Activated T-cell treated with anti-CD3 and anti-CD28 coated beads, Interleukin-2, amount 50 U/mL, for 48 hours (primary cell): ENCODE results near the gene KLRF1.
A peak's percentile ranks its signal among the peaks of the same experiment; 100 is the strongest.

ENCODE experiments used
- DNase-seq, 2 experiments: peaks; one replicate each; pipeline ENCODE4 v3.0.0-alpha.2; 2020

Gene KLRF1

GRCh38 chr12:9809866-9810265 is 17.4 kb upstream of the KLRF1 start:
- no peak for DNase-seq

- no peak for DNase-seq
Measured at GRCh38 chr12:9810671-9811070, 16.6 kb upstream of the KLRF1 start.

- DNase-seq, result no peak
Measured at GRCh38 chr12:9811621-9812020, 15.7 kb upstream of the KLRF1 start.

GRCh38 chr12:9813821-9814798 is 13.2 kb upstream of the KLRF1 start:
- DNase-seq, result peak; percentile 97

GRCh38 chr12:9820281-9820930 is 6.9 kb upstream of the KLRF1 start:
- DNase-seq, result no peak

GRCh38 chr12:9829483-9829882 is 2.2 kb downstream of the KLRF1 start:
- no peak for DNase-seq

- DNase-seq, result no peak
Measured at GRCh38 chr12:9829982-9830381, 2.7 kb downstream of the KLRF1 start.

- DNase-seq, result no peak
Measured at GRCh38 chr12:9831720-9832119, 4.4 kb downstream of the KLRF1 start.

- no peak for DNase-seq
Measured at GRCh38 chr12:9843407-9843806, 16.1 kb downstream of the KLRF1 start.

GRCh38 chr12:9848899-9849298 is 21.6 kb downstream of the KLRF1 start:
- DNase-seq, result no peak

- DNase-seq, result no peak
Measured at GRCh38 chr12:9851050-9851449, 23.8 kb downstream of the KLRF1 start.

- DNase-seq, result no peak
Measured at GRCh38 chr12:9851927-9852326, 24.6 kb downstream of the KLRF1 start.

GRCh38 chr12:9856151-9856550 is 28.9 kb downstream of the KLRF1 start:
- no peak for DNase-seq

- DNase-seq, result no peak
Measured at GRCh38 chr12:9856894-9857293, 29.6 kb downstream of the KLRF1 start.

- no peak for DNase-seq
Measured at GRCh38 chr12:9858135-9858534, 30.9 kb downstream of the KLRF1 start.

GRCh38 chr12:9864913-9865675 is 37.8 kb downstream of the KLRF1 start:
- peak; percentile 27 to 28 for DNase-seq

GRCh38 chr12:9866860-9867269 is 39.6 kb downstream of the KLRF1 start:
- no peak for DNase-seq

GRCh38 chr12:9867531-9867930 is 40.2 kb downstream of the KLRF1 start:
- no peak for DNase-seq

- no peak for DNase-seq
Measured at GRCh38 chr12:9868311-9868801, 41.1 kb downstream of the KLRF1 start.

- DNase-seq, result no peak
Measured at GRCh38 chr12:9868951-9869306, 41.6 kb downstream of the KLRF1 start.

- peak in 1 of 2 experiments; percentile 25 for DNase-seq
Measured at GRCh38 chr12:9869307-9870161, 42.3 kb downstream of the KLRF1 start, which contains the start of gene CLEC2B. Gene CLEC2B (minus strand): TSS chr12:9869354.

- DNase-seq, result no peak
Measured at GRCh38 chr12:9870286-9870866, 43.1 kb downstream of the KLRF1 start.
